Measurements from ENCODE around the gene RAPGEF2.
"Not testable (repeated sequence)": the region's sequence is repeated elsewhere in the genome, so short reads cannot be mapped to it uniquely, and the experiment has no call there.

The RAPGEF2 gene

DNA sequence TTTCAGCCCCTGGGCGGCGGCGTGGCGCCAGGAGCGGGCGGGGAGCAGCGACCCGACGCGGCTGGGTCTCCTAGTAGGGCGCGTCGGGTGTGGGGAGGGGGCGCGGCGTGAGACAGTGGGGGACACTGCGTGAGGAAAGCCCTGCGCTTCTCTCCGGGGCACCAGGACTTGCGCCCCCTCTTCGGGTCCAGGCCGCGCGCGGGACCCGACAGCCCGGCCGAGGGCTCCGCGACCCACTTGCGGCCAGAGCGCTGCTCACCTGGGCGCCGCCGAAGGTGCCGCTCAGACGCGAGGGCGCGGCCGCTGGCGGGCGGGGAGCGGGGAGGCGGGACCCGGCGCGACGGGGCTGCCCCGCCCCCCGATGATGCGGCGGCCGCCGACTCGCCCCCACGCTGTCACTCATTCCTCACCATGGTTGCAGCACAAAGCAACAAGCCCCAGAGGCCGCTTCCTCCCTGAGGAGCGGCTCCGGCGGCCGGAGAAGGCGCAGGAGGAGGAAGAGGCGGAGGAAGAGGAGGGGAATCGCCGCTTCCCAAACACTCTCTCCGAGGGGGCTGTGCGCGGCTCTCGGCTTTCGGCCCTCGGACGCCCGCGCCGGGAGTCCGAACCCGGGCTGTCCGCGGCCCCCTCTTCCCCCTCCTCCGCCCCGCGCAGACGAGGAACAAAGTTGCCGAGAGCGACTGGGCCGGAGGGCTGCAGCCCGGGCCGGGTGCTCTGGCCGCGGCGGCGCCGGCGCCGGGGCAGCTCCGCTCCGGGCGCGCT is at the start of gene RAPGEF2:
TSS of gene RAPGEF2 (plus strand) at position 458 of the 762 bp plus-strand sequence. CDS start 1,084 bp downstream, outside the sequence.
- DNase-seq (ENCODE audit: low read depth), result peak; percentile 95

- DNase-seq (ENCODE audit: low read depth), result no peak
Measured at GRCh38 chr4:159055833-159056232, 47.0 kb upstream of the RAPGEF2 start.

GRCh38 chr4:159060161-159060560 is 42.7 kb upstream of the RAPGEF2 start:
- DNase-seq (ENCODE audit: low read depth), result no peak

GRCh38 chr4:159062381-159062780 is 40.5 kb upstream of the RAPGEF2 start:
- no peak for DNase-seq (ENCODE audit: low read depth)

DNA sequence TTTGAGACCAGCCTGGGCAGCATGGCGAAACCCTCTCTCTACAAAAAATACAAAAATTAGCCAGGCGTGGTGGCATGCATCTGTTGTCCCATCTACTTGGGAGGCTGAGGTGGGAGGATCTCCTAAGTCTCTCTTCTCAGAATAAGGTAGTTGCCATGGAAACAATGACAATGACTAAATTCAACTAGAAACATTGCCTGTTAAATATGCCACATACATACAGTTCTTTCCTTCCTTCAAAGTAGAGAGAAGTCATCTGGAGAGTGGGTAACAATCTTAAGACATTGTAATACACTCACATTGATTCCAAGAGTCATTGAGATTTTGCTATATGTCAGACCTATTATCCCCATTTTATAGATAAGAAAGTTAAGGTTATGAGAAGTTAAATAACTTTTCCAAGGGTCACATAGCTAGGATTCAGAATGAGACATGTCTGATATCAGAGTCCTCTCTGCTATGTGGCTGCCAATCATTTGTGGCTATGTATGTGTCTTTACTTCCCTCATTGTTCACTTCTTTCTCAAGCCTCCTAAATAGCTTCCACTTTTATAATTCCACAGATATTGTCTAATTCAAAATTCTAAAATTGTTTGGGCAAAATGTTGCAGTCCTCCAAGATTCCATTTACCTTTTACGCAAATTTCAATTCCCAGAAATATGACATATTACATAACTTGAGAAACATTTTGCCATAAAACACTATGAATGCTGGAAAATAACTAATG is 37.2 kb upstream of the RAPGEF2 start:
- no peak for DNase-seq (ENCODE audit: low read depth)

DNA sequence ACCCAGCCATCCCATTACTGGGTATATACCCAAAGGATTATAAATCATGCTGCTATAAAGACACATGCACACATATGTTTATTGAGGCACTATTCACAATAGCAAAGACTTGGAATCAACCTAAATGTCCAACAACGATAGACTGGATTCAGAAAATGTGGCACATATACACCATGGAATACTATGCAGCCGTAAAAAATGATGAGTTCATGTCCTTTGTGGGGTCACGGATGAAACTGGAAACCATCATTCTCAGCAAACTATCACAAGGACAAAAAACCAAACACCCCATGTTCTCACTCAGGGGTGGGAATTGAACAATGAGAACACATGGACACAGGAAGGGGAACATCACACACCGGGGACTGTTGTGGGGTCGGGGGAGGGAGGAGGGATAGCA is 34.7 kb upstream of the RAPGEF2 start:
- not testable (repeated sequence) for DNase-seq (ENCODE audit: low read depth)

- peak; percentile 70 for DNase-seq (ENCODE audit: low read depth)
Measured at GRCh38 chr4:159069922-159070321, 33.0 kb upstream of the RAPGEF2 start.

GRCh38 chr4:159070742-159071141 is 32.1 kb upstream of the RAPGEF2 start:
- peak; percentile 92 for DNase-seq (ENCODE audit: low read depth)

GRCh38 chr4:159071178-159071968 is 31.5 kb upstream of the RAPGEF2 start:
- peak; percentile 85 for DNase-seq (ENCODE audit: low read depth)

GRCh38 chr4:159071969-159072765 is 30.7 kb upstream of the RAPGEF2 start:
- peak; percentile 75 for DNase-seq (ENCODE audit: low read depth)

DNA sequence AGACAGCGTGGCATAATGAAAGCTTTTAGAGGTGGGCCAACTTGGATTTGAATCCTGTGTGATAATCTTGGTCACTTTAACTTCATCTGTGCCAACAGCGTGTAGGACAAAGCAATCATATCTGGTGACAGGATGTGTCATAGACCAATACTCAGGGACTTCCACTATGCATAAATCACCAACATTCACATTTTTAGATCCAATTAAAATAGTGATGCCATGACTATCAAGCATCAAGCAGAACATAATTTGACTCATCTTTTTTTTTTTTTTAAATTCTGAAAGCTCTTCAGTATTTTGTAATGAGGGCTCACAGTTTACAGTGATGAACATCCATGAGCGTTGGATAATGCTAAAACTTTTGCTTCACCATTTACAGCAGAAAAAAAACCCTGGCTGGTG is 27.3 kb upstream of the RAPGEF2 start:
- no peak for DNase-seq (ENCODE audit: low read depth)

DNA sequence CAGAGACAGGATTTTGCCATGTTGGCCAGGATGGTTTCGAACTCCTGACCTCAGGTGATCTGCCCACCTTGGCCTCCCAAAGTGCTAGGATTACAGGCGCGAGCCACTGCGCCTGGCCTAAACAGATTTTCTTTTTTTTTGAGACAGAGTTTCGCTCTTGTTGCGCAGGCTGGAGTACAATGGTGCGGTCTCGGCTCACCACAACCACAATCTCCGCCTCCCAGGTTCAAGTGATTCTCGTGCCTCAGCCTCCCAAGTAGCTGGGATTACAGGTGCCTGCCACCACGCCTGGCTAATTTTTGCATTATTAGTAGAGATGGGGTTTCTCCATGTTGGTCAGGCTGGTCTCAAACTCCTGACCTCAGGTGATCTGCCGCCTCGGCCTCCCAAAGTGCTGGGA is 25.9 kb upstream of the RAPGEF2 start:
- not testable (repeated sequence) for DNase-seq (ENCODE audit: low read depth)

GRCh38 chr4:159077702-159078495 is 25.0 kb upstream of the RAPGEF2 start:
- peak; percentile 41 for DNase-seq (ENCODE audit: low read depth)

DNA sequence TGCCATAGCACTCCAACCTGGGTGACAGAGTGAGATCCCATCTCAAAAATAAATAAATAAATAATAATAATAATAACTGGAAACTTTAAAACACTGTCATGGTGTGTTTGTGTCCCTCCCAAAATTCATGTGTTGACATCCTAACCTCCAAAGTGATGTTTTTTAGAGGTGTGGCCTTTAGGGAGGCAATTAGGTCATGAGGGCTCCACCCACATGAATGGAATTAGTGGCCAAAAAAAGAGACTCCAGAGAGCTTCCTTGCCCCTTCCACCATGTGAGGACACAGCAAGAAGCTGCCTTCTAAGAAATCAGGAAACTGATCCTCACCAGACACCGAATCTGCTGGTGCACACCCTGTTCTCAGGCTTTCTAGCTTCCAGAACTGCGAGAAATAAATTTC is 23.8 kb upstream of the RAPGEF2 start:
- no peak for DNase-seq (ENCODE audit: low read depth)

DNA sequence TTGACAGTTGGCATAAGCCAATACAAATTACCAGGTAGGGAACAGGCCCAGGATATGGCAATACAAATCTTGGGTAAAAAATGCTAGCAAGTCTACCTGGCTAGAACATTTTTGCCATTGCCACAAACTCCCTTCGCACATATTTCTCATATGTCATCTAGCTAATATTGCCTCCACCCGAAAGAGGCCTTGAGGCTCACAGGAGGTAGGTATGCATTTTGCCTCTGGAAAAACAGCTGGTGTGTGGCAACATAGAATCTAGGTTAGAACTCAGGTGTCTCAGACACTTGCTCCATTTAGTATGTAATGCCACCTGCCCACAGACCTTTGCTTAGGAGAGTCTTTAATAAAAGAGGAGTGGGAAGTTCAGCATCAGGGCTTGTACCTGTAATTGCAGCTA is 16.3 kb upstream of the RAPGEF2 start:
- no peak for DNase-seq (ENCODE audit: low read depth)

DNA sequence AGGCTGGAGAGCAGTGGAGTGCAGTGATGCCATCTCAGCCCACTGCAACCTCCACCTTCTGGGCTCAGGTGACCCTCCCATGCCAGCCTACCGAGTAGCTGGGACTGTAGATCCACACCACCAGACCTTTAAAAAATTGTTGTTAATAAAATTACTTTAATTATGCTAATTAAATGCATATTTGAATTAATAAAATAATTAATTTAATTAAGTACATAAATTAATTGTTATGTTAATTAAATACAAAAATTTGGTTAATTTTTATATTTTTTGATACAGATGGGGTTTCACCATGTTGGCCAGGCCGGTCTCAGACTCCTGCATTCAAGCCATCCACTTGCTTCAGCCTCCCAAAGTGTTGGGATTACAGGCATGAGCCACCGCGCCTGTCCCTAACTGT is 12.6 kb upstream of the RAPGEF2 start:
- DNase-seq (ENCODE audit: low read depth), result no peak

DNA sequence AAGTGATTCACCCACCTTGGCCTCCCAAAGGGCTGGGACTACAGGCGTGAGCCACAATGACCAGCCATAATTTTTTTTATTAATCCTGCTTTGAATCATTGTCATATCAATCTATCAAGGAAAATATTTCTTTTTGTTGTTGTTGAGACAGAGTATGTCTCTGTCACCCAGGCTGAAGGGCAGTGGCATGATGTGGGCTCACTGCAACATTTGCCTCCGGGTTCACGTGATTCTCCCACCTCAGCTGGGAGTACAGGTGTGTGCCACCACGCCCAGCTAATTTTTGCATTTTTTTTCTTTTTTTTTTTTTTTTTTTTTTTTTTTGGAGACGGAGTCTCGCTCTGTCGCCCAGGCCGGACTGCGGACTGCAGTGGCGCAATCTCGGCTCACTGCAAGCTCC is 8.7 kb upstream of the RAPGEF2 start:
- not testable (repeated sequence) for DNase-seq (ENCODE audit: low read depth)

GRCh38 chr4:159096434-159096833 is 6.4 kb upstream of the RAPGEF2 start:
- no peak for DNase-seq (ENCODE audit: low read depth)

- no peak for DNase-seq (ENCODE audit: low read depth)
Measured at GRCh38 chr4:159097144-159097543, 5.7 kb upstream of the RAPGEF2 start.

DNA sequence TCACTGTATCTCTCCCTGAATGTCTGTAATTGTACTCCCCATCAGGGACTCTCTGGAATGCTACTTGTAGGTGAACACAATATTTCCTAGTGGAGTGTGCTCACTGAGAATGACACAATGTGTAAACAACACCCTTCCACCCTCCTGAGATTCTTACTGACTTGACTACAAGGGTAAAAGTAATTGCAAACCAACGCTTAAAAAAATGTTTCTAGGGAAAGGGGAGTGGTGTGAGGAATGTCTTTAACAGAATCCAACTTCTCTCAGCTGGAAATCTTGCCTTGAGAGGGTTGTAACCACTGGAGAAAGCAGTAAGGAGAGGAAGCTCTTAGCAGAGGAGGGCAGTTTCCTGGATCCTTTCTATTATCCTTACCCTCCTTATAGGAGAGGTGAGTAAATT is 5.1 kb upstream of the RAPGEF2 start:
- no peak for DNase-seq (ENCODE audit: low read depth)
